ENCODE results near the gene TMEM200A. TPM values are rescaled to one million over a fixed set of nuclear protein-coding genes. Genes with fewer than 3 reads are reported as not detected.

Gene TMEM200A
- total RNA-seq, 2 donors from 2014 or later, result 0.66 to 1.0 TPM

DNA sequence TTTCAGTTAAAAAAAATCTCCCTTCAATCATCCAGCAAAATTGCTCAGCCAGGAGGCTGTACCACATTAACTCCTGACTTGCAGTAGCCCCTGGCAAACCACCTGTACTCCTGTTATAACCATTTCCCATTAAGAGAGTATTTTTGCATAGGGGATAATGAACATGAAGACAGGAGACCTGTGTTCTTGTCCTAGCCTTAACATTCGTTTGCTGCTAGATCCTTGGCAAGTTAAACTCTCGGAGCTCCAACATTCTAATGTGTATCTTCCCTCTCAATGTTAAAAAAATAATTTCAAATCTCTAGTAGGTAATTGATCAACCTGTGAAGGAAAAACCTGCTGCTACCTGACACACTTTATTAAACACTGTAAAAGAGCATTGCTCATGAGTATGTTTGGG lies 8.4 kb upstream of the TMEM200A start:
- Histone ChIP-seq H3K27ac (no peak overlapping the region), H3K4me3 (no peak overlapping the region), H3K9me3 (no peaks in the 10 kb centered on the region), H3K36me3 (replicated peaks in 1 of 2; ENCODE audit: insufficient read depth in 1 of 2, low read depth in 2 of 2) (no peaks in the 10 kb centered on the region), H3K27me3 (no peaks in the 10 kb centered on the region), H3K4me1 (no peaks in the 10 kb centered on the region)
- ATAC-seq (no peak), DNase-seq (no peak)
- TF ChIP-seq POLR2A (IDR thresholded peaks at IDR 0.05), result no peak
- TF ChIP-seq, protein P1, sequence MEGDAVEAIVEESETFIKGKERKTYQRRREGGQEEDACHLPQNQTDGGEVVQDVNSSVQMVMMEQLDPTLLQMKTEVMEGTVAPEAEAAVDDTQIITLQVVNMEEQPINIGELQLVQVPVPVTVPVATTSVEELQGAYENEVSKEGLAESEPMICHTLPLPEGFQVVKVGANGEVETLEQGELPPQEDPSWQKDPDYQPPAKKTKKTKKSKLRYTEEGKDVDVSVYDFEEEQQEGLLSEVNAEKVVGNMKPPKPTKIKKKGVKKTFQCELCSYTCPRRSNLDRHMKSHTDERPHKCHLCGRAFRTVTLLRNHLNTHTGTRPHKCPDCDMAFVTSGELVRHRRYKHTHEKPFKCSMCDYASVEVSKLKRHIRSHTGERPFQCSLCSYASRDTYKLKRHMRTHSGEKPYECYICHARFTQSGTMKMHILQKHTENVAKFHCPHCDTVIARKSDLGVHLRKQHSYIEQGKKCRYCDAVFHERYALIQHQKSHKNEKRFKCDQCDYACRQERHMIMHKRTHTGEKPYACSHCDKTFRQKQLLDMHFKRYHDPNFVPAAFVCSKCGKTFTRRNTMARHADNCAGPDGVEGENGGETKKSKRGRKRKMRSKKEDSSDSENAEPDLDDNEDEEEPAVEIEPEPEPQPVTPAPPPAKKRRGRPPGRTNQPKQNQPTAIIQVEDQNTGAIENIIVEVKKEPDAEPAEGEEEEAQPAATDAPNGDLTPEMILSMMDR (IDR thresholded peaks at IDR 0.05), result no peak
- intact Hi-C loops (cut with DNase I), result no loop called here
- 16 to 20% methylated on average over 2 of the region's 2 CpGs for WGBS, 2 donors

GRCh38 chr6:130359736-130360135 lies 6.1 kb upstream of the TMEM200A start:
- H3K27me3 ChIP-seq, result no peaks in the 10 kb centered on the region
- DNase-seq (no peak), ATAC-seq (no peak)
- intact Hi-C loops (cut with DNase I), result no loop called here
- TF ChIP-seq POLR2A (IDR thresholded peaks at IDR 0.05), result no peak
- TF ChIP-seq, protein P1 (IDR thresholded peaks at IDR 0.05), result no peak
- H3K36me3 ChIP-seq (replicated peaks in 1 of 2; ENCODE audit: insufficient read depth in 1 of 2, low read depth in 2 of 2), result no peaks in the 10 kb centered on the region
- H3K27ac ChIP-seq, result no peak overlapping the region
- no peaks in the 10 kb centered on the region for H3K4me1 ChIP-seq
- H3K9me3 ChIP-seq, result no peaks in the 10 kb centered on the region
- no peak overlapping the region for H3K4me3 ChIP-seq

GRCh38 chr6:130362128-130362527 lies 3.7 kb upstream of the TMEM200A start:
- Histone ChIP-seq H3K4me3 (no peak overlapping the region), H3K36me3 (replicated peaks in 1 of 2; ENCODE audit: insufficient read depth in 1 of 2, low read depth in 2 of 2) (no peaks in the 10 kb centered on the region), H3K9me3 (no peaks in the 10 kb centered on the region), H3K4me1 (peaks cover 17% of the 10 kb centered on the region), H3K27me3 (peaks cover 0 to 17% of the 10 kb centered on the region in 2 donors), H3K27ac (no peak overlapping the region)
- DNase-seq (no peak), ATAC-seq (no peak)
- intact Hi-C loops (cut with DNase I), result no loop called here
- TF ChIP-seq, protein P1 (IDR thresholded peaks at IDR 0.05), result no peak
- no peak for TF ChIP-seq POLR2A (IDR thresholded peaks at IDR 0.05)
- 26 to 34% methylated on average over 4 of the region's 4 CpGs for WGBS, 2 donors

GRCh38 chr6:130364224-130364780 lies 1.5 kb upstream of the TMEM200A start:
- Histone ChIP-seq H3K27ac (no peak overlapping the region), H3K9me3 (no peaks in the 10 kb centered on the region), H3K4me1 (peaks cover 17% of the 10 kb centered on the region), H3K27me3 (peaks cover 0 to 17% of the 10 kb centered on the region in 2 donors), H3K4me3 (no peak overlapping the region), H3K36me3 (replicated peaks in 1 of 2; ENCODE audit: insufficient read depth in 1 of 2, low read depth in 2 of 2) (no peaks in the 10 kb centered on the region)
- TF ChIP-seq, protein P1 (IDR thresholded peaks at IDR 0.05), result no peak
- no peak for TF ChIP-seq POLR2A (IDR thresholded peaks at IDR 0.05)
- ATAC-seq (no peak), DNase-seq (no peak)
- WGBS, 2 donors, result 31 to 32% methylated on average over 3 of the region's 3 CpGs
- intact Hi-C loops (cut with DNase I), result no loop called here

Measured in body of pancreas (tissue), 4 donors.